Measurements from ENCODE around the gene KHDRBS1. TPM values are rescaled to one million over a fixed set of nuclear protein-coding genes. Genes with fewer than 3 reads are reported as not detected.

The KHDRBS1 gene
- total and polyA plus RNA-seq, 2 of the 13 experiments (the other 11 are each of a cell fraction or from before 2014, with no cell fraction given), result 25.1 to 39.0 TPM

DNA sequence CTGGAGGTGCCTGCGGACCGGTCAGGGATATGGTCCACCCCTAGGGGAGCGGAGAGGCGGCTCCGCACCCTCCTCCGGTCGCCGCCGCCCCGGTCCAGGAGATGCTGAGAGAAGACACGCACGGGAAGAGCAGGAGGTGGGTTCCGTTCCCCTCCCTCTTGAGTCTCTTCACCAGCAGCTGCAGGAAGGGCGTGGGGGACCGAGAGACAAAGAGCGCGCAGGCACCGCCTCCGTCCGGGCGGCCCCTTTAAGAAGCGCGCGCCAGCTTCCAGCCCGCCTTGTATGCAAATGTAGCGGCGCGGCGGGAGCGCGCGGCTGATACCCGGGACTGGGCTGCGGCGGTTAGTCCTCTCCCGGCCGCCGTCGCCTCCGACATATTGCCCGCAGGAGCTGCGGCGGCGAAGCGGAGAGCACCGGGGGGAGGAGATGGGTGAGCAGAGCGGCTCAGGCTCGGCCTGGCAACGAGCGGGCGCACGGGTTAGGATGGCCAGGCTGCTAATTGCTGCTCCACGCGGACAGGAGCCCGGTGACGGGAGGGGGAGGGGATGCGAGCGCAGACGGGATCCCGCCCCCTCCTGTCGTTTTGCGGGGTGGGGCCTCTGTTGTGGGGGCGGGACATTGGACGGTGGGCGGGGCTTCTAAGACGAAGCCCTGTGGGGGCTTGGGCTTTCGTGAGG, 59.1 kb downstream of the KHDRBS1 start, which contains the start of gene TMEM39B (continued):
- peak; percentile 50; the same call in 1 of the 2 replicates for TF ChIP-seq ZIK1 (CRISPR knock-in tag; IDR thresholded peaks at IDR 0.05; ENCODE audit: borderline replicate concordance, low read depth)
- no peak for TF ChIP-seq GPN1 (CRISPR knock-in tag; IDR thresholded peaks at IDR 0.05; ENCODE audit: borderline replicate concordance)
- TF ChIP-seq ZNF333 (CRISPR knock-in tag; IDR thresholded peaks at IDR 0.05; ENCODE audit: borderline replicate concordance), result peak; percentile 93; the same call in 1 of the 2 replicates
- TF ChIP-seq HNRNPH1 (optimal IDR thresholded peaks at IDR 0.05; ENCODE audit: low read depth, low read length), result no peak
- TF ChIP-seq TBP (CRISPR knock-in tag; IDR thresholded peaks at IDR 0.05), result no peak
- peak; percentile 83; the same call in 1 of the 2 replicates for TF ChIP-seq NCOA1 (CRISPR knock-in tag; IDR thresholded peaks at IDR 0.05)
- no peak for TF ChIP-seq ZNF232 (CRISPR knock-in tag; IDR thresholded peaks at IDR 0.05; ENCODE audit: borderline replicate concordance)
- TF ChIP-seq, protein P1, sequence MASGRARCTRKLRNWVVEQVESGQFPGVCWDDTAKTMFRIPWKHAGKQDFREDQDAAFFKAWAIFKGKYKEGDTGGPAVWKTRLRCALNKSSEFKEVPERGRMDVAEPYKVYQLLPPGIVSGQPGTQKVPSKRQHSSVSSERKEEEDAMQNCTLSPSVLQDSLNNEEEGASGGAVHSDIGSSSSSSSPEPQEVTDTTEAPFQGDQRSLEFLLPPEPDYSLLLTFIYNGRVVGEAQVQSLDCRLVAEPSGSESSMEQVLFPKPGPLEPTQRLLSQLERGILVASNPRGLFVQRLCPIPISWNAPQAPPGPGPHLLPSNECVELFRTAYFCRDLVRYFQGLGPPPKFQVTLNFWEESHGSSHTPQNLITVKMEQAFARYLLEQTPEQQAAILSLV (CRISPR knock-in tag; IDR thresholded peaks at IDR 0.05; ENCODE audit: borderline replicate concordance), result peak; percentile 52; the same call in 1 of the 2 replicates
- TF ChIP-seq ZNF552 (CRISPR knock-in tag; IDR thresholded peaks at IDR 0.05; ENCODE audit: borderline replicate concordance), result no peak
- TF ChIP-seq ZFP62 (CRISPR knock-in tag; IDR thresholded peaks at IDR 0.05), result no peak
- no peak for TF ChIP-seq ZNF235 (CRISPR knock-in tag; IDR thresholded peaks at IDR 0.05; ENCODE audit: borderline replicate concordance)
- TF ChIP-seq, protein P2, sequence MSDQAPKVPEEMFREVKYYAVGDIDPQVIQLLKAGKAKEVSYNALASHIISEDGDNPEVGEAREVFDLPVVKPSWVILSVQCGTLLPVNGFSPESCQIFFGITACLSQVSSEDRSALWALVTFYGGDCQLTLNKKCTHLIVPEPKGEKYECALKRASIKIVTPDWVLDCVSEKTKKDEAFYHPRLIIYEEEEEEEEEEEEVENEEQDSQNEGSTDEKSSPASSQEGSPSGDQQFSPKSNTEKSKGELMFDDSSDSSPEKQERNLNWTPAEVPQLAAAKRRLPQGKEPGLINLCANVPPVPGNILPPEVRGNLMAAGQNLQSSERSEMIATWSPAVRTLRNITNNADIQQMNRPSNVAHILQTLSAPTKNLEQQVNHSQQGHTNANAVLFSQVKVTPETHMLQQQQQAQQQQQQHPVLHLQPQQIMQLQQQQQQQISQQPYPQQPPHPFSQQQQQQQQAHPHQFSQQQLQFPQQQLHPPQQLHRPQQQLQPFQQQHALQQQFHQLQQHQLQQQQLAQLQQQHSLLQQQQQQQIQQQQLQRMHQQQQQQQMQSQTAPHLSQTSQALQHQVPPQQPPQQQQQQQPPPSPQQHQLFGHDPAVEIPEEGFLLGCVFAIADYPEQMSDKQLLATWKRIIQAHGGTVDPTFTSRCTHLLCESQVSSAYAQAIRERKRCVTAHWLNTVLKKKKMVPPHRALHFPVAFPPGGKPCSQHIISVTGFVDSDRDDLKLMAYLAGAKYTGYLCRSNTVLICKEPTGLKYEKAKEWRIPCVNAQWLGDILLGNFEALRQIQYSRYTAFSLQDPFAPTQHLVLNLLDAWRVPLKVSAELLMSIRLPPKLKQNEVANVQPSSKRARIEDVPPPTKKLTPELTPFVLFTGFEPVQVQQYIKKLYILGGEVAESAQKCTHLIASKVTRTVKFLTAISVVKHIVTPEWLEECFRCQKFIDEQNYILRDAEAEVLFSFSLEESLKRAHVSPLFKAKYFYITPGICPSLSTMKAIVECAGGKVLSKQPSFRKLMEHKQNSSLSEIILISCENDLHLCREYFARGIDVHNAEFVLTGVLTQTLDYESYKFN (CRISPR knock-in tag; conservative IDR thresholded peaks at IDR 0.05), result peak; percentile 51
- TF ChIP-seq ZNF557 (CRISPR knock-in tag; IDR thresholded peaks at IDR 0.05), result no peak
- no peak for TF ChIP-seq HNRNPL (IDR thresholded peaks at IDR 0.05; ENCODE audit: low read depth, low read length)
- TF ChIP-seq, protein P3, sequence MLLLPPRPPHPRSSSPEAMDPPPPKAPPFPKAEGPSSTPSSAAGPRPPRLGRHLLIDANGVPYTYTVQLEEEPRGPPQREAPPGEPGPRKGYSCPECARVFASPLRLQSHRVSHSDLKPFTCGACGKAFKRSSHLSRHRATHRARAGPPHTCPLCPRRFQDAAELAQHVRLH (CRISPR knock-in tag; IDR thresholded peaks at IDR 0.05; ENCODE audit: borderline replicate concordance, low read depth), result no peak; the same call in 1 of the 2 replicates
- no peak for TF ChIP-seq ZFAT (CRISPR knock-in tag; conservative IDR thresholded peaks at IDR 0.05)
- TF ChIP-seq, protein P4, sequence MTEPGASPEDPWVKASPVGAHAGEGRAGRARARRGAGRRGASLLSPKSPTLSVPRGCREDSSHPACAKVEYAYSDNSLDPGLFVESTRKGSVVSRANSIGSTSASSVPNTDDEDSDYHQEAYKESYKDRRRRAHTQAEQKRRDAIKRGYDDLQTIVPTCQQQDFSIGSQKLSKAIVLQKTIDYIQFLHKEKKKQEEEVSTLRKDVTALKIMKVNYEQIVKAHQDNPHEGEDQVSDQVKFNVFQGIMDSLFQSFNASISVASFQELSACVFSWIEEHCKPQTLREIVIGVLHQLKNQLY (CRISPR knock-in tag; IDR thresholded peaks at IDR 0.05), result peak; percentile 31
- no peak; the same call in 1 of the 2 replicates for TF ChIP-seq CCDC6 (CRISPR knock-in tag; IDR thresholded peaks at IDR 0.05)
- TF ChIP-seq MYNN (CRISPR knock-in tag; IDR thresholded peaks at IDR 0.05; ENCODE audit: low read depth), result no peak
- no peak for TF ChIP-seq RFX3 (CRISPR knock-in tag; IDR thresholded peaks at IDR 0.05)
- TF ChIP-seq, protein P5, sequence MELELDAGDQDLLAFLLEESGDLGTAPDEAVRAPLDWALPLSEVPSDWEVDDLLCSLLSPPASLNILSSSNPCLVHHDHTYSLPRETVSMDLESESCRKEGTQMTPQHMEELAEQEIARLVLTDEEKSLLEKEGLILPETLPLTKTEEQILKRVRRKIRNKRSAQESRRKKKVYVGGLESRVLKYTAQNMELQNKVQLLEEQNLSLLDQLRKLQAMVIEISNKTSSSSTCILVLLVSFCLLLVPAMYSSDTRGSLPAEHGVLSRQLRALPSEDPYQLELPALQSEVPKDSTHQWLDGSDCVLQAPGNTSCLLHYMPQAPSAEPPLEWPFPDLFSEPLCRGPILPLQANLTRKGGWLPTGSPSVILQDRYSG (CRISPR knock-in tag; IDR thresholded peaks at IDR 0.05), result no peak
- no peak for TF ChIP-seq ZNF160 (CRISPR knock-in tag; IDR thresholded peaks at IDR 0.05)
- no peak for TF ChIP-seq CEBPG (CRISPR knock-in tag; IDR thresholded peaks at IDR 0.05)
- no peak; the same call in 1 of the 2 replicates for TF ChIP-seq CENPT (CRISPR knock-in tag; IDR thresholded peaks at IDR 0.05; ENCODE audit: low read depth)
- TF ChIP-seq CBFB (CRISPR knock-in tag; IDR thresholded peaks at IDR 0.05), result no peak
